Renal cortical epithelial cell (primary cell): ENCODE results near the gene LRWD1. TPM values are rescaled to one million over a fixed set of nuclear protein-coding genes. Genes with fewer than 3 reads are reported as not detected.
"Not testable (repeated sequence)": the region's sequence is repeated elsewhere in the genome, so short reads cannot be mapped to it uniquely, and the experiment has no call there.

Experiments used
- DNase-seq: peaks from one replicate; pipeline ENCODE4 v3.0.0-alpha.2; 2011; ENCODE audit warnings: low read depth
- total RNA-seq: library from RNA; depleted of rRNA; stranded (reverse); fragments of >200 nt; gene quantifications from 2 replicates; pipeline ENCODE4 v1.2.3, GENCODE V29; 2014

Gene LRWD1
- total RNA-seq, 1 donor from 2014 or later = 29.5 TPM

DNA sequence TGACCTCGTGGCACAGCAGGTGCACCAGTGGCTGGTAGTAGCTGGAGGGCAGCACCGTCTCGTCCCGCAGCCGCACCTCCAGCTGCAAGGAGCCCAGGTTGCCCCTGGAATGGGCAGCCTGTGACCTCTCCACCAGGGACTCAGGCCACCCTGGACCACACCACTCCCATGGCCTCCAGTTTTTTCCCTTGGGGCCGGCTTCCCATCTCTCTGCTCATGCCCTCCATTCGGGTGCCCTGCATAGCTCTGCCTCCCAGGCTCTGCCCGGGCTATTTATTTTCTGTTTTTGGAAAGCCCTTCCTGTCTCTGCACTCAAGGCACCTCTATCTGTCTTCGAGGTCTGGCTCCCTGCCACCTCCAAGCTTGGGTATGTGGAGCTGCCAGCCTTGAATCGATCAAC, 32.1 kb downstream of the LRWD1 start:
- DNase-seq = not testable (repeated sequence)

DNA sequence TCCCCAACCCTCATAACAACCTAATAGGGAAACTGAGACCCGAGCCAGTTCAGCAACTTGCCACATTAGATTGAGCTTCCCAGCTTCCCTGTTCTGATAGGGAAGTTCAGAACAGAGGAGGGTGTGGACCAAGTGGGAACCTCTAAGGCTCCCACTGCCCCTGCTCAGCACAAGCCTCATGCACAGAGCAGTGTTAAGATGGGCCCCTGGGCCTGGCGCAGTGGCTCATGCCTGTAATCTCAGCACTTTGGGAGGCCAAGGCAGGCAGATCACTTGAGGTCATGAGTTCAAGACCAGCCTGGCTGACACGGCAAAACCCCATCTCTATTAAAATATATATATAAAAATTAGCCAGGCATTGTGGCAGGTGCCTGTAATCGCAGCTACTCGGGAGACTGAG, 32.5 kb downstream of the LRWD1 start:
- not testable (repeated sequence) for DNase-seq

DNA sequence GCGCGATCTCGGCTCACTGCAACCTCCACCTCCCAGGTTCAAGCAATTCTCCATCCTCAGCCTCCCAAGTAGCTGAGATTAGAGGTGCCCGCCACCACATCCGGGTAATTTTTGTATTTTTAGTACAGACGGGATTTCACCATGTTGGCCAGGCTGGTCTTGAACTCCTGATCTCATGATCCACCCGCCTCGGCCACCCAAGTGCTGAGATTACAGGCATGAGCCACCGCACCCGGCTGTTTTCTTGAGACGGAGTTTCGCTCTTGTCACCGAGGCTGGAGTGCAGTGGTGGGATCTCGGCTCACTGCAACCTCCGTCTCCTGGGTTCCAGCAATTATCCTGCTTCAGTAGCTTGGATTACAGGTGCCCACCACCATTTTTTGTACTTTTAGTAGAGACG, 33.5 kb downstream of the LRWD1 start:
- DNase-seq = not testable (repeated sequence)

DNA sequence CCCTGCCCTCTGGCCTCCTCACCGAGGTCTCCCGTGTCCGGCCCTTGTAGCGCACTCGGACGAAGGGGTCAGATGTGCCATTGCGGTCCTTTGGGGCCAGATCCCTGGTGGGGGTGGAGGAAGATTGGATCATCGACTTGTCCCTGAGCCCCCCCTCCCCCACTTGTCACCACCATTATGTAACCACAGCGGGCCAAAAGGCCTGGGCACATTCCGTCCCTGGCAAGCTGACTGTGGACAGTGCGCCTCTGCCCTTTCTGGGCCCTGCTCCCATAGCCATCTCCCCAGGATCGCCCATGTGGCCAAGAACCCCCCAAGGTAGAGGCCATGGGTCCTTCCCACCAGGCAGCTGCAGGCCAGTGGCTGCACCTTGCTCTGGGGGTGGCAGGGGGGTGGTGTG, 38.4 kb downstream of the LRWD1 start:
- not testable (repeated sequence) for DNase-seq

DNA sequence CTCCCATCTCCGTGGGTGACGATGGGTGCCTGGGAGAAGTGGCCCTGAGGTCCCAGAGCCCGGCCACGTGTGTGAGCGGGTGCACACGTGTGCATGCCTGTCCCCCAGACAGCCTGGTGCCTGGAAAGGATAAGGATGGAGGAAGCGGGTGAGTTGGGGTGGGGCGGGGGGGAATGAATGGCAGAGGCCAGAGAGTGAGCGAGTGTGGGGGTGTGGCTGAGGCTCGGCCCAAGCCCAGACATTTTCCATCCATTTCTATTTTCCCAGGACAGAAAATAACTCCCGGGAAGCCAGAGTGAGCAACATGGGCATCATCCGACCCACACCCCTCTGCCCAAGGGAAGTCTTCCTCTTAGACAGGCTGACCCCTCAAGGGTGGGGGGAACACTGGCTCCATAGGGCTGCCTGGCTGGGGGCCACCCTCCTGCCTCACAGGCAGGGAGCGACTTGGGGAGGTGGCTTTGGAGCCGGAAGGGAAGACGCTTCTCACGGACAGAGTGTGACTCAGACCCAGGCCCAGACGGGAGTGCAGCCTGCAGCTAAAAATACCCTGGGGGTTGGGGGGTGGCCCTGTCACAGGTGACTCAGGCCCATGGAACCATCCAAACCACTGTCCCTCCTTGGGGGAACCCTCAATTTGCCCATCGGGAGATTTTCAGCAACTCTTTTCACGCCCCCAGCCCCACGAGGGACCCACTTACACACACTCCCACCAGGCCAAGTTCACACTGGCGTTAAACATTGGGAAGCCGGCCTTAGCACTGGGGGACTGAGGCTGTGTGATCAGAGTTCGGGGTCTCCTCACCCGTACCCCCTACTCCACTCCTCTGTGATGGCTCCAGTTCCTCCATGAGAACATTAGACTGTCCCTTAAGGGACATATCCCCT, 40.8 kb downstream of the LRWD1 start:
- not testable (repeated sequence) for DNase-seq

DNA sequence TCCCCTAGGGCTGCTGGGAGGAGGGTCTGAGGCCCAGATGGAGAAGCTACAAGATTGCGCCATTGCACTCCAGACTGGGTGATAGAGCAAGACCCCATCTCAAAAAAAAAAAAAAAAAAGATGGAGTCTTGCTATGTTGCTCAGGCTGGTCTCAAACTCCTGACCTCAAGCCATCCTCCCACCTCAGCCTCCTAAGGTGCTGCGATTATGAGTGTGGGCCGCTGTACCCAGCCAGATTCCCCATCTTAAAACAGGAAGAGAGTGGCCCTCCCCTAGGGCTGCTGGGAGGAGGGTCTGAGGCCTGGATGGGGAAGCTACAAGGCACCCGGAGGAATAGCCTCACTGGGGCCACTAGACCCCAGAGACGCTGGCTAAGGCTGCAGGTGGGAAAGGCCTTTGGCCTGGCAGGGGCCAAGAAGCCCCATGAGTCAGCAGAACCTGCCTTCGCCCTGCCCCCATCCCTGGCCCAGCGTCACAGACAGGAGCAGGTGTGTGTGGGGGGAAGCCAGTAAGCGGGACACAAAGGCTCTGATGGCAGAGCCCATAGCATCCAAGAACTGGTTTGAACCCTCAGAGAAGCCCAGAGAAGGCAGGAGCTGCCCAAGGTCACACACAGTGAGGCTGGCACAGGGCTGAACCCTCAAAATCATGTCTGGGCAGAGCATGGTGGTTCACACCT, 42.8 kb downstream of the LRWD1 start:
- not testable (repeated sequence) for DNase-seq

DNA sequence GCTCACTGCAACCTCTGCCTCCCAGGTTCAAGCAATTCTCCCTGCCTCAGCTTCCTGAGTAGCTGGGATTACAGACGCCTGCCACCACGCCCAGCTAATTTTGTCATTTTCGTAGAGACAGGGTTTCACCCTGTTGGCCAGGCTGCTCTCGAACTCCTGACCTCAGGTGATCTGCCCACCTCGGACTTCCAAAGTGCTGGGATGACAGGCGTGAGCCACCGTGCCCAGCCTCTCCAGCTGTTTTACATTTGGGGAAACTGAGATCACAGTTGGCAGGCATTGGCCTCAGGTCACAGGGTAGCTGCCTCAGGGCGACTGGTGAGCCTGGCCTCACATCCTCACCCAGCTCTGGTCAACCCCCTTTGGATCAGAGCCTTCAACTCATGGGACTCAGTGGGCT, 45.8 kb downstream of the LRWD1 start:
- not testable (repeated sequence) for DNase-seq

DNA sequence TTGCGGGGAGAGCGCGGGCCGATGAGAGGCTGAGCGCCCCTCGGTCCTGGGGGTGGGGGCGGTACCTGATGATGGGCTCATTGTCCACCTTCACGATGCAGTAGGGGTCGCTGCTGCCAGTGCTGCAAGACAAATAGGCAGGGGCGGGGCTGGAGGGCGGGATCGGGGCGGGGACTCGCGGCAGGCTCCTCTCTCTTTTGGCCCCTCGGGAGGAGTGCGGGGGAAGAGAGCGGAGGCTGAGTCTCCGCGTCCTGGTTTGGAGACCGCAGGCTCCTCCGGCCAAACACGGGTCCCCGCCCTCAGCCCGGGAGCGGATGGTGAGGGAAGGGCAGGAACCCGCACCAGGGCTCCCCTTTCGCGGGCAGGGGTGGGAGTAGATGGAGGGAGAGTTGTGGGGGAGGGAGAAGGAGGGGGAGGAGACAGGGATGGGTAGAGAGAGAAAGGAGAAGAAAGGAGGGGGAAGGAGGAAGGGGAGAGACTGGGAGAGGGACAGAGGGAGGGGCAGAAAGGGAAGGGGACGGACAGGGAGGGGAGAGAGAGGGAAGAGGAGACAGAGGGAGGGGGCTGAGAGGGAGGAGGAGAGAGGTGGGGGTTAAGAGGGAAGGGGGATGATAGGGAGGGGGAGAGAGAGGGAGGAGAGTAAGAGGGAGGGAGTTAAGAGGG, 47.2 kb downstream of the LRWD1 start:
- not testable (repeated sequence) for DNase-seq

DNA sequence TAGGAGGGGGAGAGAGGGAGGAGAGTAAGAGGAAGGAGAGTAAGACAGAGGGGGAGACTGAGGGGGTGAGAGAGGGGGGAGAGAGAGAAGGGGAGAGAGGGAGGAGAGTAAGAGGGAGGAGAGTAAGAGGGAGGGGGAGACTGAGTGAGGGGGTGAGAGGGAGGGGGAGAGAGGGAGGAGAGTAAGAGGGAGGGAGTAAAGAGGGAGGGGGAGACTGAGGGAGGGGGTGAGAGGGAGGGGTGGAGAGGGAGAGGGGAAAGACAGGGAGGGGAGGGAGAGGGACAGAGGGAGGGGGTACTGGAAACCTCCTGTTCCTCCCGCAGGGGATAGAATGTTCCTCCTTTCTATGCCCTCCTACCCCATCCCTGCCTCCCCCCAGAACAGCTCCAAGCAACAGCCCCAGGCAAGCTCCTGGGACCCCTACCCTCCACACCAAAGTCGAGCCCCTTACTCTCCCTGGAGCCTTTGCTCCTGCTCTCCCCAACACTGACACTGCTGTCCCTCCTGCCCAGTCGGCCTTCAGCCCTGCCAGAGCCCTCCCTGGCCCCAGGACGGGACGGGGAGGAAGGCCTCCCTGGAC, 47.9 kb downstream of the LRWD1 start:
- peak; percentile 68 for DNase-seq

DNA sequence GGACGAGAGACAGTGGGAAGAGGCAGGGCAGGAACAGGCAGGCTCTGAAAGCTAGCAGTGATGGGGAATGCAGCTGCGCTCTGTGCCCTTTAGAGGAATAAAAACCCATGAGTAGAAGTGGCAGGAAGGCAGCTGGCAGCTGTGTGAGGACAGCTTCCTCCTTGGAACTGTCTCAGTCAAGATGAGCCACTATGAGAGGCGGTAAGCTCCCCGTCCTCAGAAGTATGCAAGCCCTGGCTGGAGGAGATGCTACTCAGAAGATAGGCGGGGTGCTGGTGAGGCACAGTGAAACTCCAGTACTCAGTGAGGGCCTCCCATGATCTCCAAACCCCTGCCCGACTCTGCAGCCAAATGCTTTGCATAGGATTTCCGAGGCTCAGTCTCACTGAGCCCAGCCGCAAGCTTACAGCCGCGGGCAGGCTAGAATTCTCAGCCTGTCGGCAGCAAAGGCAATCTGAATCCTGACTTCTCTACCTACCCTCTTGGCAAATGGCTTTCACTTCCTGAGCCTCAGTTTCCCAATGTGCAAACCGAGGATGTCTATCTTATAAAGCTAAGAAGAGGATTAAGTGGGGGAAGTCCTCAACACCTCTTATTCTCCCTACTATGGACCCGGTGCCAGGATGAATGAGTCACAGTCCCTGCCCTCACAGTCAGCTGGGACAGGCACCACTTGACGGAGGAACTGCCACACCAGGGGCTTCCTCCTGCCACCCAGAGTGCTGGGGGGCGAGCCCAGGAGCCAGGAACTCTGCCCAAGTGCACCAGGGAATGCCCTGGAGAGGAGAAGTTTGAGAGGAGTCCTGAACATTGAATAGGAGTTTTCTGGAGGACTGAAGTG, 50.3 kb downstream of the LRWD1 start:
- not testable (repeated sequence) for DNase-seq

DNA sequence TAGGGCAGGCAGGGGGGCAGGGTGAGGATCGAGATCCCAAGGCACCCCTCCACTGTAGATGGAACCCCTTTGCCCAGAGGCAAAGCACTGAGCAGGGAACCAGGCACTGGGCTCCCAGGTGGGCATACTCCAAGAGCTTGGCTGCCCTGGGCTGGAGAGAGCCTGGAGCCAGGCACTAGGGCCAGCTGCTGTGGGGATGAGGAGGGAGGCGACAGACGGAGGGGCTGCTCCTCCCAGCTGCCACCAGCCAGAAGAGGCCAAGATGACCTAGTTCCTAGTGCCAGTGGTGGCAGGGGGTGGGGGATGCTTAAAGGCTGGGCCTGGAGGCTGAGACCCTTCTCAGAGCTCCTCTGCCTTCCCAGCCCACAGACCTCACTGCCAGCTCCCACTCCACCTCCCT, 51.1 kb downstream of the LRWD1 start:
- not testable (repeated sequence) for DNase-seq

DNA sequence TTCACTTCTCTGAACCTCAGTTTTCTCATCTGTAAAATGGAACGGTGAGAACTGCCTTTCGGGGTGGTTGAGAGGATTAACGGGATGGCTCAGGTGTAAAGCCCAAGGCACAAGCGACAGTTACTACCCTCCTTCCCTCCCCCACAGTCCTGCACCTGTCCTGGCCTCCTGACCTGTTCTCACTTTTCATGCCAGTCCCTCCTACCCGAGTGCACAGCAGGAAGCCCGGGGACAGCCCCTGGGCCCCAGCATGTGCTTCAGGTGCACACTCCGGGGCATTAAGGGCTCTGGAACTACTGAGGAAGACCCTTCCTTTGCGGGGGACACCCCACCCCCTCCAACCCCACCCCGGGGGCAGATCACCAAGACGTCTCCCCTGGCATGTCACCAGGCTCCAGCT, 52.2 kb downstream of the LRWD1 start:
- not testable (repeated sequence) for DNase-seq

DNA sequence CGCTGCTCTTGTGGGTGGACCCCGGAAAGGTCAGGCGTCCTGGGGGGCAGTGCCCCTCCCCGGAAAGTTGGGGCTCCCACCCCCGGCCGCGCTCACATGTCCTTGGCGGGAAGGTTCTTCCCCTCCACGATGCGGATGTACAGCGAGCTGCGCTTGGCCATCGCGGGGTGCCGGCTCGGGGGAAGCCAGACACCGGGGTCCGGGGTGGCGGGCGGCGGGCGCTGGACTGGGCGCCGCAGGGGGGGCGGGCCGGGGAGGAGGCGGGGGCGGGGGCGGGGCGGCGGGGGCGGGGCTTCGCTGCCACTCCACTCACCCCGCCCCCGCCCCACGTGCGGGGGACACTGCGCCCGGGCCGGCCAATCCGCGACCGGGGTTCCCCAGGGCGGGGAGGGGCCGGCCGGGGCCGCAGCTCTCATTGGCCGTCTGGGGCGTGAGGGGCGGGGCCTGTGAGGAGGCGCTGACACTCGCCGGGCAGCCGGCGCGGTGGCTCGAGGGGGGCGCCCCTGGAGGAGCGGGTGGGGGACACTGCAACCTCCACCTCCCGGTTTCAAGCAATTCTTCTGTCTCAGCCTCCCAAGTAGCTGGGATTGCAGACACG, 52.9 kb downstream of the LRWD1 start, which contains the start of gene RASA4B:
TSS of gene RASA4B (minus strand) at position 228 of the 598 bp plus-strand sequence. CDS start at position 161, 67 bp downstream.
- DNase-seq = not testable (repeated sequence)

DNA sequence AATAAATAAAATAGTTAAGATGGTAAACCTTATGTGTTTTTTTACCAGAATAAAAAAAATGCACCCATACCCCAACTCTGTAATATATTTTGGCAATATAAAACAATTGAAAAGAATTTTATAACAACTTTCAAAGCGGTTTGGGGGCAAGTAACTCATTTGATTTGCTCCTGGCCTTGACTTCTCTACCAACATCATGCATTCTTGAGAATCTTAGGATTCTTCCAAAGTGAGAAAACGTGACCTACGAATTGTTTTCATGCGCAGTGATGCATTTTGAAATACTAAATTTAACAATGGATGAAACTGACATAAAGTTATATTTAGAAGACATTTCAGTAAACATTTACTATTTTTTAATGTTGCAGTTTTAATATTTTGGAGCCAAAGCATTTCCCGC, 56.0 kb downstream of the LRWD1 start:
- DNase-seq = not testable (repeated sequence)

Other genes with a start within 250 kb of the LRWD1 start
- 6.3 and 15.0 TPM in 2 replicates for gene SH2B2, start 178.1 kb upstream of the LRWD1 start, total RNA-seq
- not detected in 2 replicates for gene SPDYE6, start 108.5 kb upstream of the LRWD1 start, total RNA-seq
- 25.4 and 26.1 TPM in 2 replicates for gene PRKRIP1, start 68.6 kb upstream of the LRWD1 start, total RNA-seq
- 43.2 and 138 TPM in 2 replicates for gene ORAI2, start 31.4 kb upstream of the LRWD1 start, total RNA-seq
- gene ALKBH4, start 121 bp upstream of the LRWD1 start, total RNA-seq = 9.9 and 26.6 TPM in 2 replicates
- 12.0 and 17.4 TPM in 2 replicates for gene POLR2J, start 13.9 kb downstream of the LRWD1 start, total RNA-seq
- 0.85 and 0.87 TPM in 2 replicates for gene RASA4B, start 52.8 kb downstream of the LRWD1 start, total RNA-seq
- 5.5 TPM in 1 of 2 replicates, not detected in the other for gene UPK3BL2, start 78.7 kb downstream of the LRWD1 start, total RNA-seq
- 0.10 TPM in 1 of 2 replicates, not detected in the other for gene SPDYE2, start 86.2 kb downstream of the LRWD1 start, total RNA-seq
- gene POLR2J3, start 107.6 kb downstream of the LRWD1 start, total RNA-seq = 3.8 and 32.7 TPM in 2 replicates
- gene RASA4, start 151.8 kb downstream of the LRWD1 start, total RNA-seq = 1.0 and 5.0 TPM in 2 replicates
- 3.6 and 7.7 TPM in 2 replicates for gene UPK3BL1, start 177.8 kb downstream of the LRWD1 start, total RNA-seq
- not detected in 2 replicates for gene SPDYE2B, start 185.3 kb downstream of the LRWD1 start, total RNA-seq
- 0.35 and 4.0 TPM in 2 replicates for gene POLR2J2, start 206.7 kb downstream of the LRWD1 start, total RNA-seq